HEK293 (cell line): ENCODE results near the gene CDKAL1.

Experiments used
- CTCF ChIA-PET: fragments of 350-600 bp; formaldehyde crosslinking; extraction: SDS; loops from one replicate; lab custom pipeline; 2021; ENCODE audit warnings: antibody characterized with exemption; lab: Yijun Ruan, JAX
- POLR2A ChIA-PET: fragments of 300-600 bp; formaldehyde crosslinking; extraction: SDS; loops from one replicate; lab custom pipeline; 2020; ENCODE audit warnings: antibody characterized with exemption, inconsistent platforms; lab: Yijun Ruan, JAX
- H3K27ac ChIP-seq: fragments of 200-500 bp; sonication (Bioruptor generic); 2 replicates; pipeline ENCODE4 v1.5.1; 2014; ENCODE audit warnings: low read depth, low read length, control low read depth, inconsistent platforms; ENCODE audit errors: extremely low read depth
- H3K36me3 ChIP-seq, 2 experiments: fragments of 200-500 bp in 1 of 2; sonication (Bioruptor generic) in 1 of 2; 1 replicate in 1 of 2; 2 replicates in 1 of 2; pipeline ENCODE4 v1.5.1; 2014 to 2017; ENCODE audit warnings: inconsistent platforms in 2 of 2, low read length in 2 of 2; ENCODE audit not compliant: control insufficient read depth in 2 of 2, insufficient read depth in 1 of 2
- H3K4me1 ChIP-seq: fragments of 200-500 bp; sonication (Bioruptor generic); 2 replicates; pipeline ENCODE4 v1.5.1; 2014; ENCODE audit warnings: mild to moderate bottlenecking, low read length, inconsistent platforms; ENCODE audit not compliant: control insufficient read depth, insufficient read depth
- H3K4me3 ChIP-seq: 2 replicates; pipeline ENCODE4 v1.5.1; 2011; ENCODE audit warnings: low read depth, mild to moderate bottlenecking, control low read depth, low read length, moderate library complexity
- H3K9me3 ChIP-seq: fragments of 200-500 bp; sonication (Bioruptor generic); 2 replicates; pipeline ENCODE4 v1.5.1; 2014; ENCODE audit warnings: low read depth, low read length, inconsistent platforms; ENCODE audit not compliant: control insufficient read depth, insufficient read depth
- KLF7 ChIP-seq: fragments of 450-650 bp; formaldehyde crosslinking; IDR thresholded peaks from 2 replicates; pipeline ENCODE4 v1.5.1; 2016; ENCODE audit warnings: missing biosample characterization, missing genetic modification characterization, borderline replicate concordance
- KLF9 ChIP-seq: fragments of 450-650 bp; formaldehyde crosslinking; IDR thresholded peaks from 2 replicates; pipeline ENCODE4 v1.5.1; 2016; ENCODE audit warnings: missing biosample characterization, missing genetic modification characterization, low read depth
- MYNN ChIP-seq: fragments of 450-650 bp; formaldehyde crosslinking; IDR thresholded peaks from 2 replicates; pipeline ENCODE4 v1.5.1; 2016; ENCODE audit warnings: missing biosample characterization, missing genetic modification characterization, borderline replicate concordance
- SCRT2 ChIP-seq: fragments of 450-650 bp; formaldehyde crosslinking; IDR thresholded peaks from 2 replicates; pipeline ENCODE4 v1.5.1; 2016; ENCODE audit warnings: missing biosample characterization, missing genetic modification characterization
- ZNF132 ChIP-seq: fragments of 450-650 bp; formaldehyde crosslinking; IDR thresholded peaks from 2 replicates; pipeline ENCODE4 v1.5.1; 2017; ENCODE audit warnings: missing biosample characterization, missing genetic modification characterization, borderline replicate concordance
- ZNF175 ChIP-seq: fragments of 450-650 bp; formaldehyde crosslinking; IDR thresholded peaks from 2 replicates; pipeline ENCODE4 v1.5.1; 2016; ENCODE audit warnings: missing biosample characterization, missing genetic modification characterization
- ZNF341 ChIP-seq: fragments of 450-650 bp; formaldehyde crosslinking; IDR thresholded peaks from 2 replicates; pipeline ENCODE4; 2016; ENCODE audit warnings: low read depth, missing biosample characterization, missing genetic modification characterization
- ZNF426 ChIP-seq: fragments of 450-650 bp; formaldehyde crosslinking; IDR thresholded peaks from 2 replicates; pipeline ENCODE4 v1.5.1; 2017; ENCODE audit warnings: missing biosample characterization, missing genetic modification characterization, mild to moderate bottlenecking, inconsistent platforms, moderate library complexity
- ZNF544 ChIP-seq: fragments of 450-650 bp; formaldehyde crosslinking; IDR thresholded peaks from 2 replicates; pipeline ENCODE4 v1.5.0; 2017; ENCODE audit warnings: missing biosample characterization, missing genetic modification characterization
- ZNF624 ChIP-seq: fragments of 450-650 bp; formaldehyde crosslinking; IDR thresholded peaks from 2 replicates; pipeline ENCODE4 v1.5.1; 2017; ENCODE audit warnings: missing biosample characterization, missing genetic modification characterization
- ZNF660 ChIP-seq: fragments of 450-650 bp; IDR thresholded peaks from 2 replicates; pipeline ENCODE4 v1.5.1; 2018; ENCODE audit warnings: missing biosample characterization, mild to moderate bottlenecking, missing genetic modification characterization
- ZNF664 ChIP-seq: fragments of 450-650 bp; formaldehyde crosslinking; IDR thresholded peaks from 2 replicates; pipeline ENCODE4 v1.5.1; 2016; ENCODE audit warnings: missing biosample characterization, missing genetic modification characterization
- ZNF776 ChIP-seq: fragments of 450-650 bp; formaldehyde crosslinking; IDR thresholded peaks from 2 replicates; pipeline ENCODE4 v1.5.0; 2017; ENCODE audit warnings: missing biosample characterization, missing genetic modification characterization, borderline replicate concordance
- TF ChIP-seq, protein P1 (sequence below): fragments of 450-650 bp; formaldehyde crosslinking; IDR thresholded peaks from 2 replicates; pipeline ENCODE4 v1.5.1; 2016; ENCODE audit warnings: missing biosample characterization, missing genetic modification characterization, low read depth
- TF ChIP-seq, protein P2 (sequence below): fragments of 450-650 bp; formaldehyde crosslinking; IDR thresholded peaks from 2 replicates; pipeline ENCODE4 v1.5.1; 2016; ENCODE audit warnings: missing biosample characterization, missing genetic modification characterization, low read depth
- TF ChIP-seq, protein P3 (sequence below): fragments of 450-650 bp; formaldehyde crosslinking; IDR thresholded peaks from 2 replicates; pipeline ENCODE4 v1.5.1; 2017; ENCODE audit warnings: missing biosample characterization, mild to moderate bottlenecking, missing genetic modification characterization, moderate library complexity
- TF ChIP-seq, protein P4 (sequence below): fragments of 450-650 bp; formaldehyde crosslinking; IDR thresholded peaks from 2 replicates; pipeline ENCODE4 v1.5.1; 2016; ENCODE audit warnings: missing biosample characterization, missing genetic modification characterization
- TF ChIP-seq, protein P5 (sequence below): sonication (generic); formaldehyde crosslinking; IDR thresholded peaks from 2 replicates; pipeline ENCODE4 v1.8.1; 2022; ENCODE audit warnings: mild to moderate bottlenecking, moderate library complexity, missing genetic modification reagents

Gene CDKAL1

DNA sequence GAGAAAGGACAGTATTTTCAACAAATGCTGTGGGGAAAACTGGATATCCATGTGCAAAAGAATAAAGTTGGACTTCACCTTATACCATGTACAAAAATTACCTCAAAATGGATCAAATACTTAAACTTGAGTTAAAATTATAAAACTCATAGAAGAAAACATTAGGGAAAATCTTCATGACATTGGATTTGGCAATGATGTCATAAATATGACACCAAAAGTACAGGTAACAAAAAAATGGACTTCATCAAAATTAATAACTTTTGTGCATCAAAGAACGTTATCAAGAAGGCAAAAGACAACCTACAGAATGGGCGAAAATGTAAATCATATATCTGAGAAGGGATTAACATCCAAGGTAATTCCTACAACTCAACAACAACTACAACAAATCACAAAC lies 704.0 kb downstream of the CDKAL1 start:
- Histone ChIP-seq H3K27ac (no peak overlapping the region), H3K9me3 (no peaks in the 10 kb centered on the region), H3K4me3 (no peak overlapping the region), H3K36me3 (no peaks in the 10 kb centered on the region), H3K4me1 (no peaks in the 10 kb centered on the region)
- POLR2A ChIA-PET = no interaction called here
- TF ChIP-seq, protein P1, sequence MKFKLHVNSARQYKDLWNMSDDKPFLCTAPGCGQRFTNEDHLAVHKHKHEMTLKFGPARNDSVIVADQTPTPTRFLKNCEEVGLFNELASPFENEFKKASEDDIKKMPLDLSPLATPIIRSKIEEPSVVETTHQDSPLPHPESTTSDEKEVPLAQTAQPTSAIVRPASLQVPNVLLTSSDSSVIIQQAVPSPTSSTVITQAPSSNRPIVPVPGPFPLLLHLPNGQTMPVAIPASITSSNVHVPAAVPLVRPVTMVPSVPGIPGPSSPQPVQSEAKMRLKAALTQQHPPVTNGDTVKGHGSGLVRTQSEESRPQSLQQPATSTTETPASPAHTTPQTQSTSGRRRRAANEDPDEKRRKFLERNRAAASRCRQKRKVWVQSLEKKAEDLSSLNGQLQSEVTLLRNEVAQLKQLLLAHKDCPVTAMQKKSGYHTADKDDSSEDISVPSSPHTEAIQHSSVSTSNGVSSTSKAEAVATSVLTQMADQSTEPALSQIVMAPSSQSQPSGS = peak; percentile 62; the same call in 1 of the 2 replicates
- TF ChIP-seq, protein P2, sequence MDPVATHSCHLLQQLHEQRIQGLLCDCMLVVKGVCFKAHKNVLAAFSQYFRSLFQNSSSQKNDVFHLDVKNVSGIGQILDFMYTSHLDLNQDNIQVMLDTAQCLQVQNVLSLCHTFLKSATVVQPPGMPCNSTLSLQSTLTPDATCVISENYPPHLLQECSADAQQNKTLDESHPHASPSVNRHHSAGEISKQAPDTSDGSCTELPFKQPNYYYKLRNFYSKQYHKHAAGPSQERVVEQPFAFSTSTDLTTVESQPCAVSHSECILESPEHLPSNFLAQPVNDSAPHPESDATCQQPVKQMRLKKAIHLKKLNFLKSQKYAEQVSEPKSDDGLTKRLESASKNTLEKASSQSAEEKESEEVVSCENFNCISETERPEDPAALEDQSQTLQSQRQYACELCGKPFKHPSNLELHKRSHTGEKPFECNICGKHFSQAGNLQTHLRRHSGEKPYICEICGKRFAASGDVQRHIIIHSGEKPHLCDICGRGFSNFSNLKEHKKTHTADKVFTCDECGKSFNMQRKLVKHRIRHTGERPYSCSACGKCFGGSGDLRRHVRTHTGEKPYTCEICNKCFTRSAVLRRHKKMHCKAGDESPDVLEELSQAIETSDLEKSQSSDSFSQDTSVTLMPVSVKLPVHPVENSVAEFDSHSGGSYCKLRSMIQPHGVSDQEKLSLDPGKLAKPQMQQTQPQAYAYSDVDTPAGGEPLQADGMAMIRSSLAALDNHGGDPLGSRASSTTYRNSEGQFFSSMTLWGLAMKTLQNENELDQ (tag by site-specific recombination) = no peak
- CTCF ChIA-PET = interaction anchor here (0.5 kb wide), 1 partner anchor 25 kb away, joined by 3 read pairs; no protein-coding TSS in a partner anchor

DNA sequence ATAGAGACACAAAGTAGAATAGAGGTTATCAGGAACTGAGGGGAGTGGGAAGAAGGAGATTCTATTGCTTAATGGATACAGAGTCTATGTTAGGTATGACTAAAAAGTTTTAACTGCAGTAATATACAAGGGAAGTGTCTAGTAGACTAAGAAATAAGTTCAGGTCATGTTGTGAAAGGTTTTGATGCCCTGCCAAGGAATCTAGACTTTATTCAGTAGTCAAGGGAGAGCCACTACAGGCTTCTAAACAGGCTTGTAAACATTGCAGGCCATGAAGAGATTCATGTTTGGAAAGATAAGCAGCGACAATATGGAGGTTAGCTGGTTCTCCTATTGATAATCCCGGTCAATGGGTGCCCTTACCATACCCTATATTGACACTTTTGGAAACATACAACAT lies 706.5 kb downstream of the CDKAL1 start:
- Histone ChIP-seq H3K36me3 (no peaks in the 10 kb centered on the region), H3K27ac (no peak overlapping the region), H3K4me1 (no peaks in the 10 kb centered on the region), H3K9me3 (no peaks in the 10 kb centered on the region), H3K4me3 (no peak overlapping the region)
- ChIA-PET CTCF (no interaction called here), POLR2A (no interaction called here)
- TF ChIP-seq, protein P3, sequence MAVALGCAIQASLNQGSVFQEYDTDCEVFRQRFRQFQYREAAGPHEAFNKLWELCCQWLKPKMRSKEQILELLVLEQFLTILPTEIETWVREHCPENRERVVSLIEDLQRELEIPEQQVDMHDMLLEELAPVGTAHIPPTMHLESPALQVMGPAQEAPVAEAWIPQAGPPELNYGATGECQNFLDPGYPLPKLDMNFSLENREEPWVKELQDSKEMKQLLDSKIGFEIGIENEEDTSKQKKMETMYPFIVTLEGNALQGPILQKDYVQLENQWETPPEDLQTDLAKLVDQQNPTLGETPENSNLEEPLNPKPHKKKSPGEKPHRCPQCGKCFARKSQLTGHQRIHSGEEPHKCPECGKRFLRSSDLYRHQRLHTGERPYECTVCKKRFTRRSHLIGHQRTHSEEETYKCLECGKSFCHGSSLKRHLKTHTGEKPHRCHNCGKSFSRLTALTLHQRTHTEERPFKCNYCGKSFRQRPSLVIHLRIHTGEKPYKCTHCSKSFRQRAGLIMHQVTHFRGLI (tag by site-specific recombination) = no peak
- TF ChIP-seq ZNF664 (tag by site-specific recombination) = peak; percentile 63; the same call in 1 of the 2 replicates
- no peak for TF ChIP-seq ZNF660

DNA sequence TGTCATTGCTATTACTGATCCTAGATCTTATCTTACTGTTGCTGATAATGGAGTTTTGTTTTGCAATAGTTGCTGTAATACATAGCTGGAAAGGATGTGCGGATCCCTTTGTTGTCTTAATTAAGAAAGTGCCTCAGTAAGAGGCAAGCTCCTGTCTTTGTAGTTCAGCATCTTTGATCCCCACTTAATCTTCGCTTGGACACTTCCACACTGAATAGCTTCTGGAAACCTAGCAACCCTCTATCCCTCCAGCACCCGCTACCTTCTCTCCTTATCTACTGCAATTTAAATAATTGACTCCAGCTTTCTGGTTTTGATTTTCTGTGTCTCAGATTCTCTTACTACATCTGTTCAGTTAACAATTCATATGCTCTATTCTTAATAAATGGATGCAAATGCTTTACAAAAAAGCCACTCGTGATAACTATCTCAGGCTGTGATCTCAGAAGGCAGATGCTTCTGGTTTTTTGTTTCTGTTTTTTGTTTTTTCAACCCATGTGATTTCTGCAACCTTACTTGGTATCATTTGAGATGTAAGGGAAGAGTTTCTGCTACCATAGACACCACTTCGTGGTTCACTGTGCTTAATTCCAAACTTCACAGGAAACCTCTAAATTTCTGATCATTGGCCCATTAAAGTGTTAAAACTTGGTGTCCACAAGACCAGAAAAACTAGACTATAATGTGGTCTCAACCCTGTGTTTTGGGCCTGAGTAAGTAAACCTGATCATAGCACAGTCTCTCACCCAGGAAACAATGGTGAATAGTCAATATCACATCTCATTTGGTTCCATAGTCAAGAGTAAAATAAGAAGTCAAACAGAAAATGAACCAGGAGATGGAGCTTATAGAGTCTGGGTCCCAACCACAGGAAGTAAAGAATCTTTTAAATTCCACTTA lies 707.2 kb downstream of the CDKAL1 start:
- POLR2A ChIA-PET = no interaction called here
- CTCF ChIA-PET = no interaction called here
- Histone ChIP-seq H3K27ac (no peak overlapping the region), H3K9me3 (no peaks in the 10 kb centered on the region), H3K36me3 (no peaks in the 10 kb centered on the region), H3K4me3 (no peak overlapping the region), H3K4me1 (no peaks in the 10 kb centered on the region)
- TF ChIP-seq MYNN (no peak), ZNF624 (tag by site-specific recombination) (no peak), ZNF132 (tag by site-specific recombination) (no peak)

DNA sequence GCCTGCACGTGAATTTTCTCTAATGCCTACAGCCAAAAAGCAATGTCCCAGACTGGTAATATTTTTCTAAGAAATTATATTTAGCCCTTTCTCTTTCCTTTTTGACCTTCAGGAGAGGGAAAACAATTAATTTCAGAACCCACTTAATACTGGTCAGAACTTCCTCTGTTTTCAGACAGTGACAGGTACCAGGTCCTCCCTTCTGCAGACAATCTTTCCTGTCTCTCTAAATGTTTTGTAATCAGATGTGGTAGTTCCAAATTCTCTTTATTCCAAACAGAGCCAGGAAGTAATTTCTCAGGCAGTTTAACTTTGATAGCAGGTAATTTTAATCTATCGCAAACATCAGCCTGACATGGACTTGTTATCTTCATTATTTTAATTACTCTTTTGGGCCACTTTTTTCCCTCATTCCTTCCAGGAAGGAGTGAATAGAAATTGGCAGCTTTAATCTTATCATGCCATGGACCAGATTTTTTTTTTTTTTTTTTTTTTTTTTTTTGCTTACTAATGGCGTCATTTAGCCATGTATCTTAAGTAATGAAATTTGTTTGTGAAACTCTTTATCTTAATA lies 710.7 kb downstream of the CDKAL1 start:
- H3K36me3 ChIP-seq = no peaks in the 10 kb centered on the region
- no peaks in the 10 kb centered on the region for H3K4me1 ChIP-seq
- ChIA-PET CTCF (no interaction called here), POLR2A (interaction anchor here (0.7 kb wide), 1 partner anchor 26 kb away, joined by 5 read pairs; no protein-coding TSS in a partner anchor)
- H3K9me3 ChIP-seq = no peaks in the 10 kb centered on the region
- no peak overlapping the region for H3K4me3 ChIP-seq
- H3K27ac ChIP-seq = no peak overlapping the region
- TF ChIP-seq, protein P4, sequence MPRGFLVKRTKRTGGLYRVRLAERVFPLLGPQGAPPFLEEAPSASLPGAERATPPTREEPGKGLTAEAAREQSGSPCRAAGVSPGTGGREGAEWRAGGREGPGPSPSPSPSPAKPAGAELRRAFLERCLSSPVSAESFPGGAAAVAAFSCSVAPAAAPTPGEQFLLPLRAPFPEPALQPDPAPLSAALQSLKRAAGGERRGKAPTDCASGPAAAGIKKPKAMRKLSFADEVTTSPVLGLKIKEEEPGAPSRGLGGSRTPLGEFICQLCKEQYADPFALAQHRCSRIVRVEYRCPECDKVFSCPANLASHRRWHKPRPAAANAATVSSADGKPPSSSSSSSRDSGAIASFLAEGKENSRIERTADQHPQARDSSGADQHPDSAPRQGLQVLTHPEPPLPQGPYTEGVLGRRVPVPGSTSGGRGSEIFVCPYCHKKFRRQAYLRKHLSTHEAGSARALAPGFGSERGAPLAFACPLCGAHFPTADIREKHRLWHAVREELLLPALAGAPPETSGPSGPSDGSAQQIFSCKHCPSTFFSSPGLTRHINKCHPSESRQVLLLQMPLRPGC = no peak
- TF ChIP-seq ZNF776 (no peak), ZNF544 (tag by site-specific recombination) (no peak), SCRT2 (no peak), ZNF341 (no peak), ZNF175 (tag by site-specific recombination) (no peak), KLF9 (tag by site-specific recombination) (no peak), KLF7 (tag by site-specific recombination) (no peak), ZNF426 (no peak)
- TF ChIP-seq, protein P5, sequence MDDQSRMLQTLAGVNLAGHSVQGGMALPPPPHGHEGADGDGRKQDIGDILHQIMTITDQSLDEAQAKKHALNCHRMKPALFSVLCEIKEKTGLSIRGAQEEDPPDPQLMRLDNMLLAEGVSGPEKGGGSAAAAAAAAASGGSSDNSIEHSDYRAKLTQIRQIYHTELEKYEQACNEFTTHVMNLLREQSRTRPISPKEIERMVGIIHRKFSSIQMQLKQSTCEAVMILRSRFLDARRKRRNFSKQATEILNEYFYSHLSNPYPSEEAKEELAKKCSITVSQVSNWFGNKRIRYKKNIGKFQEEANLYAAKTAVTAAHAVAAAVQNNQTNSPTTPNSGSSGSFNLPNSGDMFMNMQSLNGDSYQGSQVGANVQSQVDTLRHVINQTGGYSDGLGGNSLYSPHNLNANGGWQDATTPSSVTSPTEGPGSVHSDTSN = no peak
